Spleen (tissue), 11 donors: ENCODE measurements around the gene WDR38. TPM values are rescaled to one million over a fixed set of nuclear protein-coding genes. Genes with fewer than 3 reads are reported as not detected.

Experiments
- DNase-seq: peaks from one replicate; pipeline ENCODE4 v3.0.0-alpha.2; 2020
- H3K27ac ChIP-seq, 8 donors: fragments of 200-600 bp; sonication (generic) in 7 of 8; 1 replicate in 4 of 8; 2 replicates in 4 of 8; pipeline versions ENCODE4 v1.5.0 to v1.8.0; 2016 to 2021; ENCODE audit warnings: inconsistent platforms in 4 of 8, mild to moderate bottlenecking in 4 of 8, moderate library complexity in 1 of 8
- H3K27me3 ChIP-seq, 7 donors: fragments of 200-600 bp; sonication (generic) in 6 of 7; replicated peaks in 1 of 7; 1 replicate in 4 of 7; 2 replicates in 3 of 7; pipeline versions ENCODE4 v1.5.0 to v1.8.0; 2016 to 2021; ENCODE audit warnings: inconsistent platforms in 3 of 7, mild to moderate bottlenecking in 1 of 7
- H3K36me3 ChIP-seq, 6 donors: fragments of 200-600 bp; sonication (generic) in 5 of 6; 1 replicate in 4 of 6; 2 replicates in 2 of 6; pipeline versions ENCODE4 v1.5.0 to v1.8.0; 2016 to 2021; ENCODE audit warnings: inconsistent platforms in 2 of 6
- H3K4me1 ChIP-seq, 6 donors: fragments of 200-600 bp; sonication (generic) in 5 of 6; 1 replicate in 3 of 6; 2 replicates in 3 of 6; pipeline versions ENCODE4 v1.5.0 to v1.8.0; 2016 to 2021; ENCODE audit warnings: inconsistent platforms in 3 of 6
- H3K4me3 ChIP-seq, 8 donors: fragments of 200-600 bp; sonication (generic) in 7 of 8; 1 replicate in 4 of 8; 2 replicates in 4 of 8; pipeline versions ENCODE4 v1.5.0 to v1.8.0; 2016 to 2021; ENCODE audit warnings: inconsistent platforms in 4 of 8, mild to moderate bottlenecking in 4 of 8, moderate library complexity in 2 of 8
- H3K9me3 ChIP-seq, 8 donors: fragments of 200-600 bp; sonication (generic) in 7 of 8; 1 replicate in 4 of 8; 2 replicates in 4 of 8; pipeline versions ENCODE4 v1.5.0 to v1.8.0; 2016 to 2021; ENCODE audit warnings: inconsistent platforms in 4 of 8
- CTCF ChIP-seq, 11 experiments: fragments of 200-600 bp in 7 of 11; fragments of 450-650 bp in 4 of 11; sonication (generic) in 4 of 11; IDR thresholded peaks in 8 of 11; conservative IDR thresholded peaks in 3 of 11; 1 replicate in 7 of 11; 2 replicates in 4 of 11; pipeline versions ENCODE4 v1.4.0 to v1.8.0; 2016 to 2021; ENCODE audit warnings: antibody characterized with exemption in 11 of 11, inconsistent platforms in 4 of 11, mild to moderate bottlenecking in 1 of 11
- POLR2A ChIP-seq, 3 donors: fragments of 450-650 bp; IDR thresholded peaks; one replicate each; pipeline ENCODE4 v1.5.1; 2017; ENCODE audit warnings: antibody characterized with exemption in 3 of 3, mild to moderate bottlenecking in 1 of 3
- POLR2AphosphoS5 ChIP-seq, 3 donors: sonication (generic); formaldehyde crosslinking; IDR thresholded peaks; one replicate each; pipeline ENCODE4 v1.5.1; 2017; ENCODE audit warnings: antibody characterized with exemption in 3 of 3
- WGBS, 5 donors: extraction: QIAGEN DNeasy Blood & Tissue Kit in 3 of 5; methylation state at CpG; one replicate each; pipeline versions ENCODE4 v1.1.5 to v1.1.7; 2013 to 2018; 5-methylcytosine and 5-hydroxymethylcytosine counted together
- intact Hi-C: fragments of 100-400 bp; cut with DNase I; formaldehyde crosslinking; loops from one replicate; pipeline ENCODE4 v1.15.0; 2023; ENCODE audit warnings: low total_unique reads
- polyA plus RNA-seq, 3 donors: library from polyadenylated mRNA; stranded (reverse); fragments of 200-250 nt; gene quantifications; one replicate each; pipeline ENCODE4 v1.2.1, GENCODE V29; 2013
- total RNA-seq, 7 donors: library from RNA; depleted of rRNA in 3 of 7; stranded (reverse); fragments of >200 nt in 3 of 7; fragmentation: NEBNext Ultra II Directional in 4 of 7; extraction: Animal tissue kit (Norgen Biotek cat#: 25700) in 4 of 7; gene quantifications; one replicate each; pipeline versions ENCODE4 v1.1.0 to v1.2.1, GENCODE V29; 2016 to 2021
- donor health status: healthy with polysubstance abuse.
- donor health status: DM: no; HTN: no; CAD: no; lungs with moderate emphysema.
- donor health status: DM: no; HTN: no; CAD: no.
- donor health status: Bipolar disorder and iron deficiency.
- donor health status: healthy.
- donor health status: DM: no; HTN: no; CAD: no.
- donor health status: DM: yes; HTN: yes; CAD: no.

Gene WDR38
- total and polyA plus RNA-seq, 10 donors, result not detected

- intact Hi-C loops, result no loop called here
- Histone ChIP-seq H3K4me1 (peaks cover 0 to 19% (median 6%) of the 10 kb centered on the region in 6 donors), H3K36me3 (peaks cover 0 to 100% (median 84%) of the 10 kb centered on the region in 6 donors), H3K4me3 (no peak overlapping the region), H3K27ac (no peak overlapping the region), H3K27me3 (no peaks in the 10 kb centered on the region), H3K9me3 (no peaks in the 10 kb centered on the region)
- TF ChIP-seq CTCF (IDR thresholded peaks at IDR 0.05 in 8 of 11, conservative IDR thresholded peaks at IDR 0.05 in 3 of 11), result no peak
- peak in 2 of 3 donors; percentile 3 to 49 for TF ChIP-seq POLR2AphosphoS5 (IDR thresholded peaks at IDR 0.05)
- WGBS, 5 donors, result 78 to 83% (median 81%) methylated on average over 13 of the region's 13 CpGs
- peak; percentile 55 for DNase-seq
These were observed 29.0 kb downstream of the WDR38 start for GRCh38 chr9:124882231-124882630.

GRCh38 chr9:124884376-124884775 is 31.1 kb downstream of the WDR38 start:
- H3K4me3 ChIP-seq, result no peak overlapping the region
- WGBS, 5 donors, result 78 to 95% (median 88%) methylated on average over 4 of the region's 4 CpGs
- peaks cover 0 to 100% (median 83%) of the 10 kb centered on the region in 6 donors for H3K36me3 ChIP-seq
- H3K4me1 ChIP-seq, result peaks cover 0 to 19% (median 5%) of the 10 kb centered on the region in 6 donors
- intact Hi-C loops, result no loop called here
- H3K27me3 ChIP-seq, result no peaks in the 10 kb centered on the region
- no peaks in the 10 kb centered on the region for H3K9me3 ChIP-seq
- TF ChIP-seq POLR2AphosphoS5 (IDR thresholded peaks at IDR 0.05) (no peak), CTCF (IDR thresholded peaks at IDR 0.05 in 8 of 11, conservative IDR thresholded peaks at IDR 0.05 in 3 of 11) (no peak), POLR2A (IDR thresholded peaks at IDR 0.05) (no peak)
- no peak for DNase-seq
- no peak overlapping the region for H3K27ac ChIP-seq

- Histone ChIP-seq H3K9me3 (no peaks in the 10 kb centered on the region), H3K27me3 (no peaks in the 10 kb centered on the region), H3K4me3 (no peak overlapping the region), H3K4me1 (peaks cover 0 to 10% (median 2%) of the 10 kb centered on the region in 6 donors), H3K36me3 (peaks cover 0 to 100% (median 86%) of the 10 kb centered on the region in 6 donors), H3K27ac (no peak overlapping the region)
- intact Hi-C loops, result no loop called here
- TF ChIP-seq POLR2A (IDR thresholded peaks at IDR 0.05), result no peak
- no peak for TF ChIP-seq POLR2AphosphoS5 (IDR thresholded peaks at IDR 0.05)
- no peak for TF ChIP-seq CTCF (IDR thresholded peaks at IDR 0.05 in 8 of 11, conservative IDR thresholded peaks at IDR 0.05 in 3 of 11)
- WGBS, 5 donors, result 88 to 97% (median 94%) methylated on average over 4 of the region's 4 CpGs
- DNase-seq, result no peak
These were observed 32.3 kb downstream of the WDR38 start for GRCh38 chr9:124885551-124885950.

GRCh38 chr9:124886461-124886860 is 33.2 kb downstream of the WDR38 start:
- Histone ChIP-seq H3K27me3 (no peaks in the 10 kb centered on the region), H3K4me1 (peaks cover 0 to under 1% (median 0%) of the 10 kb centered on the region in 6 donors), H3K4me3 (no peak overlapping the region), H3K27ac (no peak overlapping the region), H3K9me3 (no peaks in the 10 kb centered on the region), H3K36me3 (peaks cover 0 to 100% (median 84%) of the 10 kb centered on the region in 6 donors)
- intact Hi-C loops, result no loop called here
- DNase-seq, result no peak
- WGBS, 5 donors, result 86 to 97% (median 91%) methylated on average over 10 of the region's 10 CpGs
- TF ChIP-seq POLR2AphosphoS5 (IDR thresholded peaks at IDR 0.05), result no peak
- TF ChIP-seq CTCF (IDR thresholded peaks at IDR 0.05 in 8 of 11, conservative IDR thresholded peaks at IDR 0.05 in 3 of 11), result no peak
- no peak for TF ChIP-seq POLR2A (IDR thresholded peaks at IDR 0.05)
